Measurements from ENCODE around the gene SPC25. TPM values are rescaled to one million over a fixed set of nuclear protein-coding genes. Genes with fewer than 3 reads are reported as not detected.

The SPC25 gene
- total and polyA plus RNA-seq, 9 of the 15 experiments (the other 6 are each of a cell fraction or from before 2014, with no cell fraction given) = 44.8 to 100 (median 75.0) TPM

- TF ChIP-seq FOXP4 (CRISPR knock-in tag; IDR thresholded peaks at IDR 0.05; ENCODE audit: borderline replicate concordance) = no peak
- TF ChIP-seq ZEB2 (IDR thresholded peaks at IDR 0.05) = no peak
- TF ChIP-seq PCBP1 (IDR thresholded peaks at IDR 0.05; ENCODE audit: low read depth, low read length, poor library complexity, severe bottlenecking) = no peak
- TF ChIP-seq SMARCA5 (IDR thresholded peaks at IDR 0.05) = no peak
- TF ChIP-seq TAL1 (IDR thresholded peaks at IDR 0.05) = no peak
- TF ChIP-seq JUNB (CRISPR knock-in tag; conservative IDR thresholded peaks at IDR 0.05) = no peak
- TF ChIP-seq CREB3 (tag; conservative IDR thresholded peaks at IDR 0.05; ENCODE audit: low read depth) = no peak
- TF ChIP-seq ELK1 (CRISPR knock-in tag; IDR thresholded peaks at IDR 0.05) = no peak
- TF ChIP-seq E2F4 (CRISPR knock-in tag; IDR thresholded peaks at IDR 0.05; ENCODE audit: low read depth) = peak; percentile 100
- no peak for TF ChIP-seq PTRF (tag; IDR thresholded peaks at IDR 0.05)
- no peak for TF ChIP-seq ZNF764 (CRISPR knock-in tag; IDR thresholded peaks at IDR 0.05; ENCODE audit: low read depth)
- no peak for TF ChIP-seq CUX1 (CRISPR knock-in tag; IDR thresholded peaks at IDR 0.05)
- no peak for TF ChIP-seq SAFB2 (IDR thresholded peaks at IDR 0.05; ENCODE audit: borderline replicate concordance, low read depth, low read length, severe bottlenecking)
- no peak for TF ChIP-seq EHMT2 (IDR thresholded peaks at IDR 0.05)
- no peak for TF ChIP-seq RAD51 (IDR thresholded peaks at IDR 0.05; ENCODE audit: borderline replicate concordance, low read depth)
Observed at GRCh38 chr2:168890006-168890782, at the start of gene SPC25 (continued).

Data from K562 (cell line).